ENCODE results near the gene GPS2. TPM values are rescaled to one million over a fixed set of nuclear protein-coding genes. Genes with fewer than 3 reads are reported as not detected.
"Not testable (repeated sequence)": the region's sequence is repeated elsewhere in the genome, so short reads cannot be mapped to it uniquely, and the experiment has no call there.

Gene GPS2
- total RNA-seq, 1 experiment from 2014 or later = 39.7 TPM

- no peaks in the 10 kb centered on the region for H3K27me3 ChIP-seq
- H3K4me3 ChIP-seq = no peak overlapping the region
- no peak overlapping the region for H3K27ac ChIP-seq
- H3K36me3 ChIP-seq = no peaks in the 10 kb centered on the region
- DNase-seq = no peak
- H3K9me3 ChIP-seq (replicated peaks) = no peaks in the 10 kb centered on the region
- peaks cover 11% of the 10 kb centered on the region; the same call in 1 of the 2 replicates for H3K4me1 ChIP-seq
Measured at GRCh38 chr17:7347630-7348477, 32.7 kb upstream of the GPS2 start.

GRCh38 chr17:7346761-7347614 lies 31.8 kb upstream of the GPS2 start:
- Histone ChIP-seq H3K9me3 (replicated peaks) (no peaks in the 10 kb centered on the region), H3K4me1 (peaks cover 6% of the 10 kb centered on the region; the same call in 1 of the 2 replicates), H3K4me3 (no peak overlapping the region), H3K27ac (no peak overlapping the region), H3K27me3 (no peaks in the 10 kb centered on the region), H3K36me3 (no peaks in the 10 kb centered on the region)
- no peak for DNase-seq

GRCh38 chr17:7343250-7343649 lies 28.1 kb upstream of the GPS2 start:
- DNase-seq = no peak
- Histone ChIP-seq H3K4me1 (no peaks in the 10 kb centered on the region), H3K4me3 (no peak overlapping the region), H3K27ac (no peak overlapping the region), H3K9me3 (replicated peaks) (no peaks in the 10 kb centered on the region), H3K27me3 (no peaks in the 10 kb centered on the region), H3K36me3 (no peaks in the 10 kb centered on the region)

- Histone ChIP-seq H3K9me3 (replicated peaks) (no peaks in the 10 kb centered on the region), H3K36me3 (no peaks in the 10 kb centered on the region), H3K27ac (no peak overlapping the region), H3K4me1 (no peaks in the 10 kb centered on the region), H3K27me3 (no peaks in the 10 kb centered on the region), H3K4me3 (no peak overlapping the region)
- DNase-seq = no peak
Measured at GRCh38 chr17:7341842-7342241, 26.7 kb upstream of the GPS2 start.

- Histone ChIP-seq H3K4me1 (no peaks in the 10 kb centered on the region), H3K27me3 (no peaks in the 10 kb centered on the region), H3K4me3 (no peak overlapping the region), H3K27ac (no peak overlapping the region), H3K36me3 (no peaks in the 10 kb centered on the region), H3K9me3 (replicated peaks) (no peaks in the 10 kb centered on the region)
- DNase-seq = no peak
Measured at GRCh38 chr17:7340179-7340578, 25.0 kb upstream of the GPS2 start.

GRCh38 chr17:7337600-7337999 lies 22.4 kb upstream of the GPS2 start:
- H3K4me1 ChIP-seq, DNase-seq, H3K36me3 ChIP-seq: not testable (repeated sequence)

GRCh38 chr17:7336240-7337175 lies 21.3 kb upstream of the GPS2 start, which contains the start of gene ACAP1:
TSS of gene ACAP1 (plus strand) at chr17:7336529. CDS start at chr17:7336735, 206 bp downstream.
- Histone ChIP-seq H3K4me1 (no peaks in the 10 kb centered on the region), H3K4me3 (no peak within 1 kb of the TSS), H3K9me3 (replicated peaks) (no peaks in the 10 kb centered on the region), H3K27me3 (no peaks in the 10 kb centered on the region), H3K36me3 (no peaks in the 10 kb centered on the region), H3K27ac (no peak within 1 kb of the TSS)
- DNase-seq = no peak

More at GRCh38 chr17:7337600-7337999, 22.4 kb upstream of the GPS2 start:
- not testable (repeated sequence) for H3K27ac ChIP-seq; H3K27me3 ChIP-seq; H3K4me3 ChIP-seq; H3K9me3 ChIP-seq (replicated peaks)

- H3K27ac ChIP-seq; H3K9me3 ChIP-seq (replicated peaks); DNase-seq; H3K4me3 ChIP-seq; H3K36me3 ChIP-seq; H3K27me3 ChIP-seq; H3K4me1 ChIP-seq: not testable (repeated sequence)
Measured at GRCh38 chr17:7335765-7336164, 20.6 kb upstream of the GPS2 start.

GRCh38 chr17:7334938-7335538 lies 19.9 kb upstream of the GPS2 start:
- DNase-seq = no peak
- no peaks in the 10 kb centered on the region for H3K9me3 ChIP-seq (replicated peaks)

GRCh38 chr17:7332600-7333069 lies 17.5 kb upstream of the GPS2 start:
- H3K27ac ChIP-seq, H3K27me3 ChIP-seq: not testable (repeated sequence)

More at GRCh38 chr17:7334938-7335538, 19.9 kb upstream of the GPS2 start:
- Histone ChIP-seq H3K27ac (no peak overlapping the region), H3K4me1 (peaks cover 2% of the 10 kb centered on the region; the same call in 1 of the 2 replicates), H3K4me3 (no peak overlapping the region), H3K27me3 (no peaks in the 10 kb centered on the region), H3K36me3 (no peaks in the 10 kb centered on the region)

GRCh38 chr17:7332111-7332510 lies 17.0 kb upstream of the GPS2 start:
- Histone ChIP-seq H3K36me3 (no peaks in the 10 kb centered on the region), H3K9me3 (replicated peaks) (no peaks in the 10 kb centered on the region)

More at GRCh38 chr17:7332600-7333069, 17.5 kb upstream of the GPS2 start:
- DNase-seq; H3K9me3 ChIP-seq (replicated peaks); H3K4me3 ChIP-seq; H3K4me1 ChIP-seq; H3K36me3 ChIP-seq: not testable (repeated sequence)

GRCh38 chr17:7330638-7331015 lies 15.5 kb upstream of the GPS2 start:
- Histone ChIP-seq H3K4me1 (peaks cover 2% of the 10 kb centered on the region; the same call in 1 of the 2 replicates), H3K27me3 (no peaks in the 10 kb centered on the region), H3K4me3 (peak overlapping the region; percentile 69), H3K9me3 (replicated peaks) (no peaks in the 10 kb centered on the region), H3K36me3 (no peaks in the 10 kb centered on the region), H3K27ac (peak overlapping the region; percentile 55)
- DNase-seq = no peak

More at GRCh38 chr17:7332111-7332510, 17.0 kb upstream of the GPS2 start:
- Histone ChIP-seq H3K4me1 (peaks cover 2% of the 10 kb centered on the region; the same call in 1 of the 2 replicates), H3K27me3 (no peaks in the 10 kb centered on the region), H3K4me3 (no peak overlapping the region), H3K27ac (no peak overlapping the region)
- no peak for DNase-seq

GRCh38 chr17:7329997-7330637 lies 15.0 kb upstream of the GPS2 start:
- H3K9me3 ChIP-seq (replicated peaks) = no peaks in the 10 kb centered on the region
- H3K27me3 ChIP-seq = no peaks in the 10 kb centered on the region
- peaks cover 2% of the 10 kb centered on the region; the same call in 1 of the 2 replicates for H3K4me1 ChIP-seq
- H3K36me3 ChIP-seq = no peaks in the 10 kb centered on the region
- peak overlapping the region; percentile 69 for H3K4me3 ChIP-seq
- peak; percentile 84 for DNase-seq
- peak overlapping the region; percentile 55 for H3K27ac ChIP-seq
